ENCODE results near the gene VPS4B.

The VPS4B gene

DNA sequence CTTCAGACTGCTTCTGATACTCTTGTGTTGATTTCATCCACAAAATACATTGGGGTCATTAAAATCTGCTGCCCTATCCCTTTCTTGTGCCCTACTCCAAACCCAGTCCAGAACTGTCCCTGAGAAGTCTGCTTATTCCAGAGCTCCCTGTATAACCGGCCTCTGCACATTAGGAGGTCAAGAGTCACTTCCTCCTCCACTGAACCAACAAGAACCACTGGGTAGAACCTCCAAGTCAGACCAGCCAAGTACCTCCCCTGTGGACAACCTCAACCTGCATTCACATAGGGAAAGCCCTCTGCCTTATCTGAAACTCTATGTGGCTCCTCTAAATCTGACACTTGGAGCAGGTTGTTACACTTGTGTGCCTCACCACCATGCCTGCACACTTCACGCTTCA, 77.4 kb downstream of the VPS4B start:
- TF ChIP-seq ZFX (IDR thresholded peaks at IDR 0.05; ENCODE audit: borderline replicate concordance), result no peak
- TF ChIP-seq, protein P1, sequence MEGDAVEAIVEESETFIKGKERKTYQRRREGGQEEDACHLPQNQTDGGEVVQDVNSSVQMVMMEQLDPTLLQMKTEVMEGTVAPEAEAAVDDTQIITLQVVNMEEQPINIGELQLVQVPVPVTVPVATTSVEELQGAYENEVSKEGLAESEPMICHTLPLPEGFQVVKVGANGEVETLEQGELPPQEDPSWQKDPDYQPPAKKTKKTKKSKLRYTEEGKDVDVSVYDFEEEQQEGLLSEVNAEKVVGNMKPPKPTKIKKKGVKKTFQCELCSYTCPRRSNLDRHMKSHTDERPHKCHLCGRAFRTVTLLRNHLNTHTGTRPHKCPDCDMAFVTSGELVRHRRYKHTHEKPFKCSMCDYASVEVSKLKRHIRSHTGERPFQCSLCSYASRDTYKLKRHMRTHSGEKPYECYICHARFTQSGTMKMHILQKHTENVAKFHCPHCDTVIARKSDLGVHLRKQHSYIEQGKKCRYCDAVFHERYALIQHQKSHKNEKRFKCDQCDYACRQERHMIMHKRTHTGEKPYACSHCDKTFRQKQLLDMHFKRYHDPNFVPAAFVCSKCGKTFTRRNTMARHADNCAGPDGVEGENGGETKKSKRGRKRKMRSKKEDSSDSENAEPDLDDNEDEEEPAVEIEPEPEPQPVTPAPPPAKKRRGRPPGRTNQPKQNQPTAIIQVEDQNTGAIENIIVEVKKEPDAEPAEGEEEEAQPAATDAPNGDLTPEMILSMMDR (IDR thresholded peaks at IDR 0.05), result no peak
- H3K27ac ChIP-seq, result no peak overlapping the region

DNA sequence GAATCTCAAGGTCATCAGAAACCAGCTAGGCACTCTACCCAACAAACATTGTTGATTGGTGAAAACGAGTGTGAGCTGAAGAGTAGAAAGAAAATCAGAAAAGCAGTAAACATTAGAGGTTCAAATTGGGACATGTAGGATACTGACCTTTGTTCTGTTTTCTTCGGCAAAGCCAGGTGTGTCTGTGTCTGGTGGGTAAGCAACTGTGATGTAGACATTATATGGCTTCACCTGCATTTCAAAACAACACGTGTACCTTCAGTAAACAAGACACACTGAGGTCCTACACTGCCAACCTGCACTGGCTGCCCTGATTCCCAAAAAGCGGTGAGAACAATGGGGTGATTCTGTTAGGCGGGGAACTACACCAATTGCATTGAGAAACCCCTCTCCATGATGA, 78.0 kb downstream of the VPS4B start:
- TF ChIP-seq, protein P1 (IDR thresholded peaks at IDR 0.05), result no peak
- no peak for TF ChIP-seq ZFX (IDR thresholded peaks at IDR 0.05; ENCODE audit: borderline replicate concordance)
- no peak overlapping the region for H3K27ac ChIP-seq

DNA sequence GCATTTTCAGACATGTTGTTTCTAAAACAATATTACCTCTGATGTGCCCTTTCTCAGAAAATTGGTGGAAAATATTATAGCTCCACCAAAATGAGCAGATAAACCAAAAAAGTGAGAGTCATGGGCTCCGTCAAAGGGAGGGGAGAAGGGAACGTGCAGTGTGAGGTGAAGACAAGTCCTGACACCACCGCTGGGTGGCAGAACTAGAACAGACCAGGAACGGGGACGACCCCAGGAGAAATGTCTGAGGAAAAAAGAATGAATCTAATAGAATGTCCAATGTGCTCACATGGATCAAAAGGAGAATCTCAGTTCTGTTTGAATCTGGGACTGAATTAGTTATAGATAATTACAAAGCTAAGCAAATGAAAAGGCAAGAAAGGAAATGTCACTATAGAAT, 80.1 kb downstream of the VPS4B start:
- TF ChIP-seq, protein P1 (IDR thresholded peaks at IDR 0.05), result peak; percentile 38
- TF ChIP-seq ZFX (IDR thresholded peaks at IDR 0.05; ENCODE audit: borderline replicate concordance), result no peak
- H3K27ac ChIP-seq, result no peak overlapping the region

DNA sequence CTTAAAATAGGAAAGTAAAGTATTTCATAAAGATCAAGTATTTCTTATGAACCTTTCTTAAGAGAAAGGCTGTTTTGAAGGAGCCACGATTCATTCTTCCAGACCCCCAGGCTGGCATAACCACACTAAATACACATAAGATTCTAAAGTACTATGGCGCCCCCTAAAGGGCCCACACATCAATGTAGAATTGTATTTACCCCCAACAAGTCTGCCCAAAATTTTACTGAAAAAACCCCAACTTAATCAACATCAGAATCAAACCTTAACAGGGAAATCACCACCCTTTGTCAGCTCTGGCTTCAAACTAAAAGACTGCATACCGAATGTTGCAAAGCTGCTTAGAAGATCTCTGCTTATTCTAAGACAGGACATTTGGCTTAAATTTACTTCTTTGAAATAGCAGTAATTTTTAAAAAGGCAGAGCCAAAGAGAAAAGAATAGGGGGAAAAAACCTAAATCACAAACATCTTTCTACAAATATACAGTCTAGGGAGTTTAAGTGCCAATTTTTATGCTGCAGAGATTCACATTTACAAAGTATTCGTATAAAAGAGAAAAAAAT, 82.3 kb downstream of the VPS4B start:
- no peak for TF ChIP-seq ZFX (IDR thresholded peaks at IDR 0.05; ENCODE audit: borderline replicate concordance)
- TF ChIP-seq, protein P1 (IDR thresholded peaks at IDR 0.05), result peak; percentile 76
- H3K27ac ChIP-seq, result no peak overlapping the region
